Spinal cord (tissue), 10 donors: Measurements from ENCODE around the gene QSOX2. TPM values are rescaled to one million over a fixed set of nuclear protein-coding genes. Genes with fewer than 3 reads are reported as not detected.

ENCODE experiments used
- DNase-seq, 6 donors: peaks; one replicate each; pipeline versions ENCODE4 v3.0.0 to v3.0.0-alpha.2; 2013 to 2015; ENCODE audit warnings: low spot score in 6 of 6, low read depth in 4 of 6
- H3K27ac ChIP-seq: one replicate; pipeline ENCODE4 v1.5.1; 2013; ENCODE audit warnings: low read depth, low read length, control low read depth
- H3K27me3 ChIP-seq: one replicate; pipeline ENCODE4 v1.6.1; 2013; ENCODE audit warnings: low read length; ENCODE audit not compliant: control insufficient read depth, insufficient read depth
- H3K36me3 ChIP-seq: one replicate; pipeline ENCODE4 v1.6.1; 2013; ENCODE audit warnings: low read length; ENCODE audit not compliant: control insufficient read depth, insufficient read depth
- H3K4me1 ChIP-seq: one replicate; pipeline ENCODE4 v1.6.1; 2013; ENCODE audit warnings: low read length; ENCODE audit not compliant: control insufficient read depth, insufficient read depth
- H3K4me3 ChIP-seq: one replicate; pipeline ENCODE4 v1.5.1; 2013; ENCODE audit warnings: low read depth, low read length, control low read depth
- H3K9me3 ChIP-seq: one replicate; pipeline ENCODE4 v1.6.1; 2013; ENCODE audit warnings: low read length; ENCODE audit not compliant: control insufficient read depth, insufficient read depth
- WGBS: methylation state at CpG from one replicate; pipeline ENCODE4 v1.1.5; 2013; ENCODE audit warnings: missing lambda C conversion rate; ENCODE audit not compliant: insufficient coverage; 5-methylcytosine and 5-hydroxymethylcytosine counted together
- polyA plus RNA-seq, 2 donors: library from polyadenylated mRNA; unstranded; fragments of 120-200 nt; gene quantifications; one replicate each; pipeline ENCODE4 v1.2.1, GENCODE V29; 2013; ENCODE audit not compliant: insufficient read length in 2 of 2
- total RNA-seq, 2 donors: library from RNA; depleted of rRNA in 1 of 2; stranded (reverse); fragments of 120-200 nt in 1 of 2; fragments of >200 nt in 1 of 2; gene quantifications; one replicate each; pipeline versions ENCODE4 v1.2.3 to v1.2.4, GENCODE V29; 2013 to 2014
- donor health status: healthy.

Gene QSOX2
- total and polyA plus RNA-seq, 4 donors = 7.2 to 17.0 (median 13.6) TPM

- DNase-seq = no peak
- no peaks in the 10 kb centered on the region for H3K4me1 ChIP-seq
- 65% methylated on average over 21 of the region's 21 CpGs for WGBS
- H3K27me3 ChIP-seq = peaks cover 3% of the 10 kb centered on the region
- no peak overlapping the region for H3K4me3 ChIP-seq
- H3K36me3 ChIP-seq = no peaks in the 10 kb centered on the region
- no peak overlapping the region for H3K27ac ChIP-seq
- no peaks in the 10 kb centered on the region for H3K9me3 ChIP-seq
Measured at GRCh38 chr9:136275655-136276429, 30.2 kb upstream of the QSOX2 start.

- H3K27me3 ChIP-seq = peaks cover 3% of the 10 kb centered on the region
- H3K4me3 ChIP-seq = no peak overlapping the region
- H3K36me3 ChIP-seq = no peaks in the 10 kb centered on the region
- H3K27ac ChIP-seq = no peak overlapping the region
- no peak for DNase-seq
- H3K4me1 ChIP-seq = no peaks in the 10 kb centered on the region
- H3K9me3 ChIP-seq = no peaks in the 10 kb centered on the region
- 74% methylated on average over 27 of the region's 28 CpGs for WGBS
Measured at GRCh38 chr9:136274786-136275654, 29.4 kb upstream of the QSOX2 start.

GRCh38 chr9:136273921-136274785, 28.5 kb upstream of the QSOX2 start:
- no peaks in the 10 kb centered on the region for H3K4me1 ChIP-seq
- no peak overlapping the region for H3K27ac ChIP-seq
- no peaks in the 10 kb centered on the region for H3K9me3 ChIP-seq
- H3K36me3 ChIP-seq = no peaks in the 10 kb centered on the region
- H3K27me3 ChIP-seq = peaks cover 3% of the 10 kb centered on the region
- no peak overlapping the region for H3K4me3 ChIP-seq
- DNase-seq = no peak
- WGBS = 83% methylated on average over 26 of the region's 28 CpGs

GRCh38 chr9:136273244-136273865, 27.7 kb upstream of the QSOX2 start:
- 88% methylated on average over 12 of the region's 14 CpGs for WGBS
- DNase-seq = no peak
- H3K27me3 ChIP-seq = peaks cover 3% of the 10 kb centered on the region

GRCh38 chr9:136270173-136270705, 24.6 kb upstream of the QSOX2 start:
- Histone ChIP-seq H3K4me3 (no peak overlapping the region), H3K27ac (no peak overlapping the region), H3K9me3 (no peaks in the 10 kb centered on the region), H3K36me3 (no peaks in the 10 kb centered on the region), H3K4me1 (peaks cover 17% of the 10 kb centered on the region), H3K27me3 (no peaks in the 10 kb centered on the region)
- DNase-seq = no peak
- WGBS = 85% methylated on average over 7 of the region's 13 CpGs

More at GRCh38 chr9:136273244-136273865, 27.7 kb upstream of the QSOX2 start:
- H3K36me3 ChIP-seq = no peaks in the 10 kb centered on the region
- no peak overlapping the region for H3K4me3 ChIP-seq
- H3K9me3 ChIP-seq = no peaks in the 10 kb centered on the region
- H3K4me1 ChIP-seq = peaks cover 6% of the 10 kb centered on the region
- H3K27ac ChIP-seq = no peak overlapping the region

GRCh38 chr9:136268735-136269134, 23.1 kb upstream of the QSOX2 start:
- DNase-seq = peak in 1 of 6 donors; percentile 26
- no peaks in the 10 kb centered on the region for H3K27me3 ChIP-seq
- no peak overlapping the region for H3K27ac ChIP-seq
- peaks cover 23% of the 10 kb centered on the region for H3K4me1 ChIP-seq
- H3K36me3 ChIP-seq = no peaks in the 10 kb centered on the region
- H3K4me3 ChIP-seq = no peak overlapping the region
- 26% methylated on average over 6 of the region's 6 CpGs for WGBS
- H3K9me3 ChIP-seq = no peaks in the 10 kb centered on the region

- 28% methylated on average over 4 of the region's 6 CpGs for WGBS
- Histone ChIP-seq H3K4me1 (peaks cover 25% of the 10 kb centered on the region), H3K36me3 (no peaks in the 10 kb centered on the region), H3K27me3 (no peaks in the 10 kb centered on the region), H3K4me3 (no peak overlapping the region), H3K9me3 (no peaks in the 10 kb centered on the region), H3K27ac (no peak overlapping the region)
- DNase-seq = peak in 2 of 6 donors; percentile 37 to 71
Measured at GRCh38 chr9:136268318-136268717, 22.7 kb upstream of the QSOX2 start.

- no peaks in the 10 kb centered on the region for H3K27me3 ChIP-seq
- H3K27ac ChIP-seq = peak overlapping the region; percentile 52
- H3K4me1 ChIP-seq = peaks cover 25% of the 10 kb centered on the region
- WGBS = 12% methylated on average over 56 of the region's 60 CpGs
- H3K4me3 ChIP-seq = peak overlapping the region; percentile 45
- DNase-seq = peak in 3 of 6 donors; percentile 40 to 88 (median 86)
- no peaks in the 10 kb centered on the region for H3K36me3 ChIP-seq
- no peaks in the 10 kb centered on the region for H3K9me3 ChIP-seq
Measured at GRCh38 chr9:136267261-136268111, 21.9 kb upstream of the QSOX2 start.
